NCI-H2107 treated with DMSO at 0.1 percent for 48 hours (cell line): ENCODE data around the gene GOLGA7B.

Experiments
- DNase-seq: peaks from one replicate; lab custom pipeline; 2025; ENCODE audit not compliant: unreplicated experiment; lab: John Stamatoyannopoulos, UW

Gene GOLGA7B

GRCh38 chr10:97866524-97867219 is 17.0 kb downstream of the GOLGA7B start:
- no peak for DNase-seq

- DNase-seq: no peak
These were observed 17.7 kb downstream of the GOLGA7B start for GRCh38 chr10:97867220-97867800.

GRCh38 chr10:97868134-97868685 is 18.6 kb downstream of the GOLGA7B start:
- no peak for DNase-seq

- peak; percentile 70 for DNase-seq
These were observed 19.7 kb downstream of the GOLGA7B start for GRCh38 chr10:97869091-97870042.

- no peak for DNase-seq
These were observed 21.3 kb downstream of the GOLGA7B start for GRCh38 chr10:97870990-97871389.

- DNase-seq: no peak
These were observed 23.9 kb downstream of the GOLGA7B start for GRCh38 chr10:97873569-97873968.

- no peak for DNase-seq
These were observed 24.7 kb downstream of the GOLGA7B start for GRCh38 chr10:97874332-97874731.

GRCh38 chr10:97875391-97875790 is 25.7 kb downstream of the GOLGA7B start:
- no peak for DNase-seq

- no peak for DNase-seq
These were observed 26.8 kb downstream of the GOLGA7B start for GRCh38 chr10:97876402-97876801.

- DNase-seq: no peak
These were observed 29.6 kb downstream of the GOLGA7B start for GRCh38 chr10:97879241-97879640.

- no peak for DNase-seq
These were observed 30.5 kb downstream of the GOLGA7B start for GRCh38 chr10:97880109-97880508.

GRCh38 chr10:97882142-97883091 is 32.8 kb downstream of the GOLGA7B start:
- DNase-seq: no peak

- no peak for DNase-seq
These were observed 33.4 kb downstream of the GOLGA7B start for GRCh38 chr10:97883092-97883485.

GRCh38 chr10:97886286-97886685 is 36.6 kb downstream of the GOLGA7B start:
- DNase-seq: no peak

GRCh38 chr10:97887399-97887798 is 37.8 kb downstream of the GOLGA7B start:
- DNase-seq: no peak

- DNase-seq: no peak
These were observed 38.5 kb downstream of the GOLGA7B start for GRCh38 chr10:97888134-97888533.

GRCh38 chr10:97888641-97889262 is 39.1 kb downstream of the GOLGA7B start:
- peak; percentile 21 for DNase-seq

GRCh38 chr10:97889461-97890265 is 40.0 kb downstream of the GOLGA7B start:
- DNase-seq: no peak
